HCT116 (cell line): ENCODE measurements around the gene DLK1.

Experiments used
- CEBPB ChIP-seq: IDR thresholded peaks from 2 replicates; pipeline ENCODE4 v1.6.1; 2012; ENCODE audit warnings: low read depth
- JUND ChIP-seq: IDR thresholded peaks from 2 replicates; pipeline ENCODE4 v1.6.1; 2012
- POLR2A ChIP-seq: IDR thresholded peaks from 2 replicates; pipeline ENCODE4 v1.7.0; 2011; ENCODE audit warnings: borderline replicate concordance; ENCODE audit not compliant: insufficient read depth, insufficient read length; ENCODE audit errors: extremely low read depth
- TF ChIP-seq, protein P1 (sequence below), 3 experiments: fragments of 200-600 bp in 1 of 3; sonication (generic) in 1 of 3; IDR thresholded peaks in 2 of 3; conservative IDR thresholded peaks in 1 of 3; 2 replicates each; pipeline ENCODE4 v1.5.1; 2012 to 2017; ENCODE audit warnings: low read depth in 2 of 3, low read length in 2 of 3, antibody characterized with exemption in 1 of 3, borderline replicate concordance in 1 of 3, control low read depth in 1 of 3, mild to moderate bottlenecking in 1 of 3, mixed read lengths in 1 of 3, mixed run types in 1 of 3, moderate library complexity in 1 of 3; ENCODE audit not compliant: insufficient read depth in 1 of 3
- TF ChIP-seq, protein P2 (sequence below): IDR thresholded peaks from 2 replicates; pipeline ENCODE4 v1.6.1; 2012
- TF ChIP-seq, protein P3 (sequence below): IDR thresholded peaks from 2 replicates; pipeline ENCODE4 v1.6.1; 2012
- TF ChIP-seq, protein P4 (sequence below): IDR thresholded peaks from 2 replicates; pipeline ENCODE4 v1.6.1; 2012; ENCODE audit warnings: low read depth

DNA sequence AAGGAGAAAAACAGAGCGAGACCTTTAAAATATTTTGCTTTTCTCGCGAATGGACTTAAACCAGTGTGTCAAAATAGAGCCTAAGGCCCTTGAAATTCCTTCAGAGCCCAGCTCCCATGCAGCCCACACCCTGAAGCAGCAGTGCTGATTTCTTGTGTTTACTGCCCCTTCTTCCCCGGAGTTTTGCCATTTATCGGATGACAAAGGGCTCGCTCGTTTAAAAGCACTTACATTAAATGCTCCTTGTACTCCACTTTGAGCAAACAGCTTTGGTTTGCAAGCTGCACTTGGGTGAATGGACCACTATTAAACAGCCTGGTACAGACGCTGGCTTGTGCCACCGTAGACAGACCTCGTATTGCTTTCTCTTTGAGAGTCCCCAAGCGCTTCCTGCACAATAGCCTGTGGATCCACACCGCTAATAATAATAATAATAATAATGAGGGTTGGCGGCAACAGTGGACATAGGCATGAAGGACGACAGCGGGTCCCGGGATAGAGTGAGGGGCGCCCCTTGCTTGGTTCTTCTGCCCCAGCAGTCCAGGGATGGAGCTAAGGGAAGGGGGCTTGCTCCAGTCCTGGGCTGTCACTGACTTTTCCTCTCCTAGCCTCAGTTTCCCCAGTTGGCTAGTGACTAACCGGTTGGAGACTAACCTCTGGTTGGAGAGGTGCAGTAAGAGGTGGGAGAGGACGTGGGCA lies 6.6 kb downstream of the DLK1 start:
- TF ChIP-seq, protein P1, sequence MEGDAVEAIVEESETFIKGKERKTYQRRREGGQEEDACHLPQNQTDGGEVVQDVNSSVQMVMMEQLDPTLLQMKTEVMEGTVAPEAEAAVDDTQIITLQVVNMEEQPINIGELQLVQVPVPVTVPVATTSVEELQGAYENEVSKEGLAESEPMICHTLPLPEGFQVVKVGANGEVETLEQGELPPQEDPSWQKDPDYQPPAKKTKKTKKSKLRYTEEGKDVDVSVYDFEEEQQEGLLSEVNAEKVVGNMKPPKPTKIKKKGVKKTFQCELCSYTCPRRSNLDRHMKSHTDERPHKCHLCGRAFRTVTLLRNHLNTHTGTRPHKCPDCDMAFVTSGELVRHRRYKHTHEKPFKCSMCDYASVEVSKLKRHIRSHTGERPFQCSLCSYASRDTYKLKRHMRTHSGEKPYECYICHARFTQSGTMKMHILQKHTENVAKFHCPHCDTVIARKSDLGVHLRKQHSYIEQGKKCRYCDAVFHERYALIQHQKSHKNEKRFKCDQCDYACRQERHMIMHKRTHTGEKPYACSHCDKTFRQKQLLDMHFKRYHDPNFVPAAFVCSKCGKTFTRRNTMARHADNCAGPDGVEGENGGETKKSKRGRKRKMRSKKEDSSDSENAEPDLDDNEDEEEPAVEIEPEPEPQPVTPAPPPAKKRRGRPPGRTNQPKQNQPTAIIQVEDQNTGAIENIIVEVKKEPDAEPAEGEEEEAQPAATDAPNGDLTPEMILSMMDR (IDR thresholded peaks at IDR 0.05 in 2 of 3, conservative IDR thresholded peaks at IDR 0.05 in 1 of 3; ENCODE audit: borderline replicate concordance in 1 of 3, insufficient read depth in 1 of 3, low read depth in 2 of 3, low read length in 2 of 3) = no peak
- TF ChIP-seq POLR2A (no peak), CEBPB (no peak), JUND (no peak)
- TF ChIP-seq, protein P2, sequence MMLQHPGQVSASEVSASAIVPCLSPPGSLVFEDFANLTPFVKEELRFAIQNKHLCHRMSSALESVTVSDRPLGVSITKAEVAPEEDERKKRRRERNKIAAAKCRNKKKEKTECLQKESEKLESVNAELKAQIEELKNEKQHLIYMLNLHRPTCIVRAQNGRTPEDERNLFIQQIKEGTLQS = no peak
- TF ChIP-seq, protein P3, sequence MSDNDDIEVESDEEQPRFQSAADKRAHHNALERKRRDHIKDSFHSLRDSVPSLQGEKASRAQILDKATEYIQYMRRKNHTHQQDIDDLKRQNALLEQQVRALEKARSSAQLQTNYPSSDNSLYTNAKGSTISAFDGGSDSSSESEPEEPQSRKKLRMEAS = no peak
- TF ChIP-seq, protein P4, sequence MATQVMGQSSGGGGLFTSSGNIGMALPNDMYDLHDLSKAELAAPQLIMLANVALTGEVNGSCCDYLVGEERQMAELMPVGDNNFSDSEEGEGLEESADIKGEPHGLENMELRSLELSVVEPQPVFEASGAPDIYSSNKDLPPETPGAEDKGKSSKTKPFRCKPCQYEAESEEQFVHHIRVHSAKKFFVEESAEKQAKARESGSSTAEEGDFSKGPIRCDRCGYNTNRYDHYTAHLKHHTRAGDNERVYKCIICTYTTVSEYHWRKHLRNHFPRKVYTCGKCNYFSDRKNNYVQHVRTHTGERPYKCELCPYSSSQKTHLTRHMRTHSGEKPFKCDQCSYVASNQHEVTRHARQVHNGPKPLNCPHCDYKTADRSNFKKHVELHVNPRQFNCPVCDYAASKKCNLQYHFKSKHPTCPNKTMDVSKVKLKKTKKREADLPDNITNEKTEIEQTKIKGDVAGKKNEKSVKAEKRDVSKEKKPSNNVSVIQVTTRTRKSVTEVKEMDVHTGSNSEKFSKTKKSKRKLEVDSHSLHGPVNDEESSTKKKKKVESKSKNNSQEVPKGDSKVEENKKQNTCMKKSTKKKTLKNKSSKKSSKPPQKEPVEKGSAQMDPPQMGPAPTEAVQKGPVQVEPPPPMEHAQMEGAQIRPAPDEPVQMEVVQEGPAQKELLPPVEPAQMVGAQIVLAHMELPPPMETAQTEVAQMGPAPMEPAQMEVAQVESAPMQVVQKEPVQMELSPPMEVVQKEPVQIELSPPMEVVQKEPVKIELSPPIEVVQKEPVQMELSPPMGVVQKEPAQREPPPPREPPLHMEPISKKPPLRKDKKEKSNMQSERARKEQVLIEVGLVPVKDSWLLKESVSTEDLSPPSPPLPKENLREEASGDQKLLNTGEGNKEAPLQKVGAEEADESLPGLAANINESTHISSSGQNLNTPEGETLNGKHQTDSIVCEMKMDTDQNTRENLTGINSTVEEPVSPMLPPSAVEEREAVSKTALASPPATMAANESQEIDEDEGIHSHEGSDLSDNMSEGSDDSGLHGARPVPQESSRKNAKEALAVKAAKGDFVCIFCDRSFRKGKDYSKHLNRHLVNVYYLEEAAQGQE = no peak
